Coronary artery (tissue), 2 donors: ENCODE measurements around the gene PHLDB2.

Experiments
- DNase-seq: peaks from one replicate; pipeline ENCODE4 v3.0.0-alpha.2; 2017; ENCODE audit warnings: low spot score
- H3K27ac ChIP-seq, 2 donors: fragments of 200-600 bp; sonication (generic); one replicate each; pipeline ENCODE4 v1.5.1; 2016 to 2019
- H3K4me3 ChIP-seq: fragments of 200-600 bp; sonication (generic); 2 replicates; pipeline ENCODE4 v1.5.1; 2016; ENCODE audit warnings: mild to moderate bottlenecking, moderate library complexity
- CTCF ChIP-seq: fragments of 200-600 bp; sonication (generic); IDR thresholded peaks from one replicate; pipeline ENCODE4 v1.5.1; 2019; ENCODE audit warnings: antibody characterized with exemption

Gene PHLDB2

DNA sequence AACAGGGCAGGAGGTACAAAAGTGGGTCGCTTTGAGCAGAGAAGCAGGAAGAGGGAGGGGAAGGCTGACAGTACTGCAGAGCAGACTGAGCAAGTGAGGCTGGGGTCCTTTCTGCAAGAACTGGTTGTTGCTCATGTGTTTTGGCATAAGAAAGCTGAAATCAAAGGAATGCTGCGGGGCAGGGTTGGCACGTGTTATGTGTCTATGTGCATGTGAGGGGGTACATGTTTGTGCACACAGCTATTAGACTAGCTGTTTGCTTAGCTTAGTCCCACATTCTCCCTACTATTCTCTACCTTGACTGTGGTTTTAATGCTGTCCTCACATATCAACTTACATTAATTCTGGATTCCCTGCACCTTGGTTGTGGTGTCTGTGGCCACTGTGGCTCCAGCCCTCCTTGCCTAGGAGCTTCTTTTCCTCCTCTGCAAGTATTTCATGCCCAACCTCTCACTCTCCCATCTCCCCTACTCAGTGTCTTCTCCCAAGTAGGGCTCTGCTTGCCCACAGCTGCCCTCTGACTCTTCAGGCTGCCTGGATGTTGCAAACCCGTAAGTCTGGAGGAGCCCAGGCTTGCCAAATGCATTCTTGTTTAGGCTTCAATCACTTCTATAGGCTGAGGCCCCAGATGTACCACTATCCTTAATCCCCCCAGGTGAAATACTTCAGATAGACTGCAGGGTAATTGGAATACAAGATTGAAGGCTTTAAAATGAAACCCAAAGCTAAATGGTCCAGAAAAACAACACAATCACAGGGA is 144.4 kb downstream of the PHLDB2 start:
- no peak overlapping the region for H3K27ac ChIP-seq
- H3K4me3 ChIP-seq = no peak overlapping the region
- no peak for DNase-seq
- no peak for TF ChIP-seq CTCF

DNA sequence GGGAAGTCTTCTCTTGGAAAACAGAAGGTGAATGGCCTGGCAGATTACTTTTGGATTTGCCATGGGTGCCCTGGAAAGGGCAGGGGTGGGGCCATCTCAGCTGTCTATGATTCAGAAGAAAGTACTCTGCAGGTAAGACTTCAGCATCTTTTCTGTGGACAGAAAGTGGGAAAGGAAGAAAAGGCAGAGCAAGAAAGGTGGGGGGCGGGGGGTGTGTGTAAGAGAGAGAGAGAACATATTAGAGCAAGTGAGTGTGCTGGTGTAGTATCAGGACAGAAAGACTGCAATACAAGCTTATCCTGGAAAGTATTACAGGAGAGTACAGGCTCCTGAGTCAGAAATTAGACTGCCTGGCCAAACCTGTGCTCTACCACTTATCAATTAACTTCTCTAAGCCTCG is 145.1 kb downstream of the PHLDB2 start:
- Histone ChIP-seq H3K27ac (no peak overlapping the region), H3K4me3 (no peak overlapping the region)
- DNase-seq = no peak
- no peak for TF ChIP-seq CTCF

GRCh38 chr3:112004669-112005068 is 145.6 kb downstream of the PHLDB2 start:
- H3K4me3 ChIP-seq = no peak overlapping the region
- no peak overlapping the region for H3K27ac ChIP-seq
- DNase-seq = no peak
- TF ChIP-seq CTCF = no peak

GRCh38 chr3:112005091-112005672 is 146.1 kb downstream of the PHLDB2 start:
- Histone ChIP-seq H3K27ac (no peak overlapping the region), H3K4me3 (no peak overlapping the region)
- no peak for DNase-seq
- TF ChIP-seq CTCF = no peak

DNA sequence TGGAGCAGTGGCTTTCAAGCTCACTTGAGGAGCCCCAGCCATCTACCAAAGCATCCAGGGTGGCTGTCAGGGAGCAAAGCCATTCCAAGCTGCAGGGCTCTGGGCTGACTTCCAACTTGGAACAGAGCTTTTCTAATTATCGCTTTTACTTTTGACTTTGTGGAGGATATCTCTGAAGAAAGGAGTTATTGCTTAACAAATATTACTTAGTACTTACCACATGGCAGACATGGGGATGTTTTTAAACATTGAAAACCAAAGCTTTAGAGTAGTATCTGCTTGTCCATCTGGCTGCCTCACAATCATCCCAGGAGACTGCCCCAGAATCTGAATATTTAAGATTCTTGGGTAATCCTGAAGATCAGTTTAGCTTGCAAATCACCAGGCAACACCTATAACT is 148.6 kb downstream of the PHLDB2 start:
- Histone ChIP-seq H3K4me3 (no peak overlapping the region), H3K27ac (no peak overlapping the region)
- no peak for TF ChIP-seq CTCF
- DNase-seq = no peak

- TF ChIP-seq CTCF = no peak
- H3K4me3 ChIP-seq = no peak overlapping the region
- no peak overlapping the region for H3K27ac ChIP-seq
- DNase-seq = no peak
Measured at GRCh38 chr3:112009670-112010069, 150.6 kb downstream of the PHLDB2 start.

GRCh38 chr3:112010636-112011035 is 151.6 kb downstream of the PHLDB2 start:
- TF ChIP-seq CTCF = no peak
- H3K4me3 ChIP-seq = no peak overlapping the region
- no peak for DNase-seq
- H3K27ac ChIP-seq = no peak overlapping the region
